Breast epithelium (tissue), 4 donors: ENCODE measurements around the gene KCNS1. TPM values are rescaled to one million over a fixed set of nuclear protein-coding genes. Genes with fewer than 3 reads are reported as not detected.

Experiments used
- DNase-seq, 2 donors: peaks; one replicate each; pipeline ENCODE4 v3.0.0-alpha.2; 2019; ENCODE audit warnings: low spot score in 2 of 2
- H3K27ac ChIP-seq, 2 donors: fragments of 200-600 bp; sonication (generic) in 1 of 2; one replicate each; pipeline ENCODE4 v1.5.1; 2016 to 2019; ENCODE audit warnings: mild to moderate bottlenecking in 1 of 2
- H3K27me3 ChIP-seq, 2 donors: fragments of 200-600 bp; sonication (generic) in 1 of 2; one replicate each; pipeline versions ENCODE4 v1.5.1 to v1.6.0; 2017 to 2019; ENCODE audit warnings: control low read depth in 1 of 2, mild to moderate bottlenecking in 1 of 2
- H3K36me3 ChIP-seq: fragments of 200-600 bp; one replicate; pipeline ENCODE4 v1.5.1; 2019
- H3K4me1 ChIP-seq, 2 donors: fragments of 200-600 bp; sonication (generic); one replicate each; pipeline ENCODE4 v1.5.1; 2016 to 2019; ENCODE audit warnings: control low read depth in 1 of 2
- H3K4me3 ChIP-seq, 3 donors: fragments of 200-600 bp; sonication (generic); 1 replicate in 2 of 3; 2 replicates in 1 of 3; pipeline ENCODE4 v1.5.1; 2016 to 2019; ENCODE audit warnings: mild to moderate bottlenecking in 3 of 3, moderate library complexity in 2 of 3
- H3K9me3 ChIP-seq, 2 donors: fragments of 200-600 bp; sonication (generic) in 1 of 2; one replicate each; pipeline ENCODE4 v1.5.1; 2016 to 2019; ENCODE audit warnings: control low read depth in 1 of 2
- POLR2A ChIP-seq: fragments of 450-650 bp; IDR thresholded peaks from one replicate; pipeline ENCODE4 v1.6.1; 2016; ENCODE audit warnings: antibody characterized with exemption, mild to moderate bottlenecking, moderate library complexity
- POLR2AphosphoS5 ChIP-seq, 3 donors: sonication (generic); formaldehyde crosslinking; IDR thresholded peaks; one replicate each; pipeline ENCODE4 v1.6.1; 2017; ENCODE audit warnings: antibody characterized with exemption in 3 of 3
- intact Hi-C: fragments of 100-400 bp; cut with DNase I; formaldehyde crosslinking; loops from one replicate; pipeline ENCODE4 v1.15.1; 2023; ENCODE audit warnings: low total_unique reads
- total RNA-seq, 3 donors: library from RNA; depleted of rRNA; stranded (reverse); fragments of >200 nt; gene quantifications; one replicate each; pipeline ENCODE4 v1.1.0, GENCODE V29; 2016
- TF ChIP-seq, protein P1 (sequence below), 3 donors: fragments of 450-650 bp; IDR thresholded peaks; one replicate each; pipeline ENCODE4 v1.5.1; 2016 to 2017; ENCODE audit warnings: antibody characterized with exemption in 3 of 3, mild to moderate bottlenecking in 3 of 3, moderate library complexity in 3 of 3

Gene KCNS1
- total RNA-seq, 3 donors from 2014 or later, result 0.44 TPM; not detected in 2

DNA sequence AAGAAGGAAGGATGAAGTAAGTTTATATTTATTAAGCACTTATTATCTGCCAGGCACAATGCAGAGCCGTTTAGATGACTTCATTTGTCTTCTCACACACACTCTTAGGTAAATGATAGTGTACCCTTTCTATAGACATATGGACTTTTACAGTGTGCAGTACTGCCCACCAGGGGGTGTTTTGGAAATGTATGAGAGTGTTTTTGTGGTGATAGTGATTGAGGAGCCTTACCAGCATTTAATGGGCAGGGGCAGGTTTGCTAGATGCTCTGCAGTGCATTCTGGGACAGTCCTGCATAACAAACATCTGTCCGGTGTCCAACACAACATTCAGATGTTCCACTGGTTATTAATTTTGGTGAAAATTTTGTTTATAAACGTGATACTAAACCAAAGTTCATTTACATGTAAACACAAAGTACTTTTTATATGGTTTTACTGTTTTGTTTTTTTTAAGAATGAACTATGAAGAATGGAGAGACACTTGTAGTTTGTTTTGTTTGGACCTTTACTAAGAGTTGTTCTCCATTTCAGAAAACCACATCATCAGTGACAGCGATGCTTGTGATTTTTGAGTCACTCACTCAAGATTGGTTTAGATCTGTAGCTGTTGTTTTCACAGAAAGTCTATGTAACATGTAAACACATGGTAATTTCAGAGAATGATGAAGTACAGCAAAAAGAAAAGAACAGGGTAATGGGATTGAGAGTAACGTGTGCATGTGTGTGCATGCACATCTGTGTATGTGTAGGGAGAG is 19.9 kb downstream of the KCNS1 start:
- no peaks in the 10 kb centered on the region for H3K4me1 ChIP-seq
- no peaks in the 10 kb centered on the region for H3K36me3 ChIP-seq
- intact Hi-C loops, result no loop called here
- H3K9me3 ChIP-seq, result peaks cover 5 to 11% of the 10 kb centered on the region in 2 donors
- no peaks in the 10 kb centered on the region for H3K27me3 ChIP-seq
- no peak overlapping the region for H3K4me3 ChIP-seq
- no peak for DNase-seq
- no peak overlapping the region for H3K27ac ChIP-seq
- TF ChIP-seq POLR2AphosphoS5 (IDR thresholded peaks at IDR 0.05), result no peak
- TF ChIP-seq, protein P1, sequence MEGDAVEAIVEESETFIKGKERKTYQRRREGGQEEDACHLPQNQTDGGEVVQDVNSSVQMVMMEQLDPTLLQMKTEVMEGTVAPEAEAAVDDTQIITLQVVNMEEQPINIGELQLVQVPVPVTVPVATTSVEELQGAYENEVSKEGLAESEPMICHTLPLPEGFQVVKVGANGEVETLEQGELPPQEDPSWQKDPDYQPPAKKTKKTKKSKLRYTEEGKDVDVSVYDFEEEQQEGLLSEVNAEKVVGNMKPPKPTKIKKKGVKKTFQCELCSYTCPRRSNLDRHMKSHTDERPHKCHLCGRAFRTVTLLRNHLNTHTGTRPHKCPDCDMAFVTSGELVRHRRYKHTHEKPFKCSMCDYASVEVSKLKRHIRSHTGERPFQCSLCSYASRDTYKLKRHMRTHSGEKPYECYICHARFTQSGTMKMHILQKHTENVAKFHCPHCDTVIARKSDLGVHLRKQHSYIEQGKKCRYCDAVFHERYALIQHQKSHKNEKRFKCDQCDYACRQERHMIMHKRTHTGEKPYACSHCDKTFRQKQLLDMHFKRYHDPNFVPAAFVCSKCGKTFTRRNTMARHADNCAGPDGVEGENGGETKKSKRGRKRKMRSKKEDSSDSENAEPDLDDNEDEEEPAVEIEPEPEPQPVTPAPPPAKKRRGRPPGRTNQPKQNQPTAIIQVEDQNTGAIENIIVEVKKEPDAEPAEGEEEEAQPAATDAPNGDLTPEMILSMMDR (IDR thresholded peaks at IDR 0.05), result no peak
- TF ChIP-seq POLR2A, result no peak

DNA sequence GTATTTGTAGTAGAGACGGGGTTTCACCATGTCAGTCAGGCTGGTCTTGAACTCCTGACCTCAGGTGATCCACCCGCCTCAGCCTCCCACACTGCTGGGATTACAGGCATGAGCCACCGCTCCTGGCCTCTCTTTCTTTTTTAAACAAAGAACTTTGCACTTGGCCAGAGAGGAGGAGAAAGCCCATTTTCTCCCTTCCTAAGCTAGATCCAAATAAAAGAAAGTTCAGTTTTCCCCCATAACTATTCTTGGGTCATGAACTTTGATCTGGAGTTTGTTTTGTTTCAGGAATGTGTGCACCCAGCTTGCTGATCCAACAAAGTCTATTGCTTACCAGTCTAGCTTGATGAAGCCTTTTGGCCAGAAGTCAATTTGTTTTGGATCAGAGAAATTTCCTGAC is 23.4 kb downstream of the KCNS1 start:
- H3K27ac ChIP-seq, result no peak overlapping the region
- H3K9me3 ChIP-seq, result peaks cover 5 to 7% of the 10 kb centered on the region in 2 donors
- H3K4me3 ChIP-seq, result no peak overlapping the region
- no peaks in the 10 kb centered on the region for H3K27me3 ChIP-seq
- no peaks in the 10 kb centered on the region for H3K36me3 ChIP-seq
- DNase-seq, result no peak
- no peaks in the 10 kb centered on the region for H3K4me1 ChIP-seq
- intact Hi-C loops, result no loop called here
- TF ChIP-seq POLR2A, result no peak
- TF ChIP-seq, protein P1 (IDR thresholded peaks at IDR 0.05), result no peak
- no peak for TF ChIP-seq POLR2AphosphoS5 (IDR thresholded peaks at IDR 0.05)

DNA sequence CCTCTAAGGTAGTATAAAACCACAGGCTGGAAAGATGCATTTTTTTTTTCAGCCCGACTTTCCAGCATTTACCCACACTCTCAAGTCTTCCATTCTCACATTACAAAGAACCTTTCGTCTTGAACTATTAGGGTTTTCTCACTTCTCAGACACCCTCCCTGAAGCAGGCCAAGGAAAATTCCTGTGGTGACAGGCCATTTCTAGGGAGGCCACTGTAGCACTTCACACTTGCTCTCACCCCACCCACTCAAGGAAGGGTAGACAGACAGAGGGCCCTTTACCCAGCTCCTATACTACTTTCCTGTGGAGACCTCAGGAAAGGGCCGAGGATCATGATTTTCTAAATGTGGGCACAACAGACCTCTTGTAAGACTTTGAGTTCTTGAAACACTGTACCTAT is 27.7 kb downstream of the KCNS1 start:
- no peaks in the 10 kb centered on the region for H3K4me1 ChIP-seq
- no peaks in the 10 kb centered on the region for H3K9me3 ChIP-seq
- no peak overlapping the region for H3K4me3 ChIP-seq
- intact Hi-C loops, result no loop called here
- DNase-seq, result no peak
- H3K27ac ChIP-seq, result no peak overlapping the region
- no peak for TF ChIP-seq POLR2A
- TF ChIP-seq, protein P1 (IDR thresholded peaks at IDR 0.05), result no peak
- TF ChIP-seq POLR2AphosphoS5 (IDR thresholded peaks at IDR 0.05), result no peak
- H3K36me3 ChIP-seq, result no peaks in the 10 kb centered on the region
- no peaks in the 10 kb centered on the region for H3K27me3 ChIP-seq

DNA sequence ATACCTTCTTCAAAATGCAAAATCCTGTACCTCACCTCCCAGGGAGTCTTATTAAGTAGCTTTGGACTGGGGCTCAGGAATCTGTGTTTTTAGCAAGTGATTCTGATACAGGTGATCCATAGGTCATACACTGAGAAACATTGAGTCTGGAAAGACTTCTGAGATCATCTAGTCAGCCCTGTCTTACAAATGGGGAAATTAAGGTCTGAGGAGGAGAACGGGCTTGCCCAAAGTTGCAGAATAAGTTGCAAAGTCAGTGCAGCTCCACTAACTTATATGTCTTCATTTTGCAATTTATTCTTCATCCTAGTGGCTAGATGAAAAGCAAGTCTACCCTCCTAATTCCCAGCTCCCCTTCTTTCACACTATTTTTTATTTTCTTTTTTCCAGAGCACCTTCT is 28.9 kb downstream of the KCNS1 start:
- no peak for DNase-seq
- TF ChIP-seq POLR2A, result no peak
- no peak for TF ChIP-seq POLR2AphosphoS5 (IDR thresholded peaks at IDR 0.05)
- TF ChIP-seq, protein P1 (IDR thresholded peaks at IDR 0.05), result no peak
- Histone ChIP-seq H3K9me3 (no peaks in the 10 kb centered on the region), H3K4me3 (no peak overlapping the region), H3K27ac (no peak overlapping the region), H3K4me1 (no peaks in the 10 kb centered on the region), H3K36me3 (no peaks in the 10 kb centered on the region), H3K27me3 (no peaks in the 10 kb centered on the region)
- intact Hi-C loops, result no loop called here

DNA sequence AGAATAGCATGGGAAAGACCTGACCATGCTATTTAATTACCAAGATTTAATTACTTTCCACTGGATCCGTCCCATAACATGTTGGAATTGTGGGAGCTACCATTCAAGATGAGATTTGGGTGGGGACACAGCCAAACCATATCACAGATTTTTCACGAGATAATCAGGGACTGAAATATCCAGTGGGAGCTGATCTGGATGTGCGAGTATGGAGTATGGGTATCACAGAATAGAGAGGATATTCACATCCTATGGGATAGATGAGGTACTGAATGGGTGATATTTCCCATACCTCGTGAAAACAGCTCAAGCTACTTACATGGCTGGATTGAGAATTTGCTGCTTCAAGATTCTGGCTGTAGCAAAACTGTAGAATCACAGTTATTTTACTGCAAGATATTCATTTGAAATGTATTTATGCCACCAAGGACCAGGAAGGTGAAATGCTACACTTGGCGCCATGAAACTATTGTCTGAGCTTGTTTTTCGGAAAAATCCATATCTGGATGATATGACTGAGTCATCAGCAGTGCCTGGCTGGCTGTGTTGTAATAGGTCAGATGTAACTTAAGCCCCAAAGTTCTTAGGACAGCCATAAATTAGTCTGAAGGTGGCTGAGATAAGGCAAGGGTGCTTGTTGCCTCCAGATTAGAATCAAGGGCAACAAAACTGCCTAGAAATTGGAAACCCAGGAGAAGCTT is 29.8 kb downstream of the KCNS1 start:
- TF ChIP-seq, protein P1 (IDR thresholded peaks at IDR 0.05), result no peak
- TF ChIP-seq POLR2A, result no peak
- Histone ChIP-seq H3K27me3 (no peaks in the 10 kb centered on the region), H3K27ac (no peak overlapping the region), H3K9me3 (no peaks in the 10 kb centered on the region), H3K4me1 (no peaks in the 10 kb centered on the region), H3K4me3 (no peak overlapping the region), H3K36me3 (no peaks in the 10 kb centered on the region)
- DNase-seq, result no peak
- intact Hi-C loops, result no loop called here
